ENCODE data around the gene MKRN2OS.

The MKRN2OS gene

DNA sequence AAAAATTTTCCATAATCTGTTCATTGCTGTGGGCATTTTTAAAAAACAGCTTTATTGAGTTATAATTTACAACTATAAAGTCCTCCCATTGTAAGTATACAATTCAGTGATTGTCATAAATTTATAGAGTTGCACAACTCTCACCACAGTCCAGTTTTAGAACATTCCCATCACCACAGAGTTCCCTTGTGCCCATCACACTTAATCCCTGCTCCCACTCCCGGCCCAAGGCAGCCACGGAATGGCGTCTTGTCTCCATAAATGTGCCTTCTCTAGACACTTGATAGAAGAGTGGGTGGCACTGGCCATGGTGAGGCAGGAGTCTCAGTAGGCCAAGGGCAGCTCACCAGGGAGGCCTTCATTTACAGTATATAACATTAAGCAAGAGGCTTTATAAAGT, 54.8 kb downstream of the MKRN2OS start:
- H3K4me1 ChIP-seq (ENCODE audit: insufficient read depth, low read length), result no peaks in the 10 kb centered on the region
- H3K9ac ChIP-seq (ENCODE audit: low read depth, low read length), result no peak overlapping the region
- H3K36me3 ChIP-seq (ENCODE audit: insufficient read depth, low read length), result no peaks in the 10 kb centered on the region; the same call in 1 of the 2 replicates
- no peaks in the 10 kb centered on the region for H3K9me3 ChIP-seq (ENCODE audit: control insufficient read depth, insufficient read depth, low read length)

DNA sequence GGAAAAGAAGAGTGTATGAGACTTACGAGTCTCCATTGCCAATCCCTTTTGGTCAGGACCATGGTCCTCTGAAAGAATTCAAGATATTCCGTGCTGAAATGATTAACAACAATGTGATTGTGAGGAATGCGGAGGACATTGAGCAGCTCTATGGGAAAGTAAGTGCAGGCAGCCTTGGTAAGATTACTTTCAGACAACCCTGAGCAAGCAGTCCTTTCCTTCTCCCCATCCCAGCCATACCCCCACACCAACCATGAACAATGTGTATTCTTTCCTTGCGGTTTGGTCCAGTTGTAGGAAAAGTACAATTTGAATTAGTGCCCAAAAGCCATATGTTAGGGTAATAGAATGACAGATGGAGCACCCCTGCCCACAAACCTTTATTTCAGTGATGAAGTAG, 55.5 kb downstream of the MKRN2OS start:
- no peaks in the 10 kb centered on the region; the same call in none of the 2 replicates for H3K36me3 ChIP-seq (ENCODE audit: insufficient read depth, low read length)
- no peak overlapping the region for H3K9ac ChIP-seq (ENCODE audit: low read depth, low read length)
- no peaks in the 10 kb centered on the region for H3K4me1 ChIP-seq (ENCODE audit: insufficient read depth, low read length)
- no peaks in the 10 kb centered on the region for H3K9me3 ChIP-seq (ENCODE audit: control insufficient read depth, insufficient read depth, low read length)

Measured in ES-I3 (cell line).